ENCODE measurements around the gene NDUFB2.
"Not testable (repeated sequence)": the region's sequence is repeated elsewhere in the genome, so short reads cannot be mapped to it uniquely, and the experiment has no call there.

NDUFB2 gene

DNA sequence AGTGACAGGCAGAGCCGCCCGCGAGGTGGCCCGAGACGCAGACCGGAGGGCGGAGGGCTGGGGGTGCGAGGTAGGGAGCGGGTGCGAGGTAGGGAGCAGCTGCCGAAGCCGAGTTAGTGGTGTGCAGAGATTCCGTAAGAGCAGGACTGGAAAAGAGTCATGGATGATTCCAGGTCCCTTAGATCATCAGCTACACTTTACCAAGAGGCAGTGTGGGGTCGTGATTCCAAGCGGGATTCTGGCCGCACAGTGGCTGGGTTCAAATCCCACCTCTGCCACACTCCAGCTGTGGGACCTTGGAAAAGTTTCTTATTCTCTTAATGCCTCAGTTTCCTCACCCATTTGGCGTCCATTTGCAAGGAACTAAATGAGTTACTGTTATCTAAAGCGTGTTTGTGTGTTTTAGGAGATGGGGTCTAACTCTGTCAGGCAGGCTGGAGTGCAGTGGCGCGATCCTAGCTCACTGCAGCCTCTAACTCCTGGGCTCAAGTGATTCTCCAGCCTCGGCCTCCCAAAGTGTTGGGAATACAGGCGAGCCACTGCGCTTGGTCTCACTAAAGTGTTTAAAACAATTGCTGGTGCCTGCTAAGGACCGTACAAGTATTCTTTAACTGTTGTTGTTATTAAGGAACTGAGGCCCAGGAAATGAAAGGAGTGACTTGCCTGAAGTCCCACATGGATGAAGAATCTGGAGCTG, 1.1 kb downstream of the NDUFB2 start:
- Histone ChIP-seq H3K9ac (ENCODE audit: low read depth, low read length) (peak overlapping the region; percentile 51), H3K27me3 (ENCODE audit: control insufficient read depth, insufficient read depth, low read length) (no peaks in the 10 kb centered on the region), H3K36me3 (ENCODE audit: control insufficient read depth, insufficient read depth, low read length) (no peaks in the 10 kb centered on the region), H3K9me3 (ENCODE audit: control insufficient read depth, insufficient read depth, low read length) (no peaks in the 10 kb centered on the region), H3K4me1 (ENCODE audit: control insufficient read depth, insufficient read depth, low read length) (no peaks in the 10 kb centered on the region), H3K4me3 (ENCODE audit: low read depth, low read length) (peak overlapping the region; percentile 88)

DNA sequence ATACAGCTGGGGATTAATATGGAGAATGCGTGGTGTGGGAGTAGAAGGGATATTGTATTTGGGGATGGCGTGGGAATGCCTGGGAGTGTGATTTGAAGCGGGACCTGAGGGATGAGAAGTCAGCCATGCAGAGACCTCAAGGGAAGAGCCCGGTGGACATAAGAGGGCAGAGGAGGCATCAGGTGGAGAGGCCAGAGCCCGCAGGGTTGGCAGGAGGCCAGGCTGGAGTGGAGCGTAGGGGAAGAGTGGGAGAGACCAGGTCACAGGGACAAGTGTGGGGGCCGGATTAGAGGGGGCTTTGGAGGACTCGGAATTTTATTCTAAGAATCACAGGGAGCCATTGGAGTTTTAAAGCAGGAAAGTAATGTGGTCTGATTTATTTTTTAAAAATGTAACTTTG, 2.0 kb downstream of the NDUFB2 start:
- no peaks in the 10 kb centered on the region for H3K27me3 ChIP-seq (ENCODE audit: control insufficient read depth, insufficient read depth, low read length)
- H3K4me1 ChIP-seq (ENCODE audit: control insufficient read depth, insufficient read depth, low read length) = no peaks in the 10 kb centered on the region
- H3K9me3 ChIP-seq (ENCODE audit: control insufficient read depth, insufficient read depth, low read length) = no peaks in the 10 kb centered on the region
- no peak overlapping the region for H3K4me3 ChIP-seq (ENCODE audit: low read depth, low read length)
- H3K36me3 ChIP-seq (ENCODE audit: control insufficient read depth, insufficient read depth, low read length) = no peaks in the 10 kb centered on the region
- H3K9ac ChIP-seq (ENCODE audit: low read depth, low read length) = no peak overlapping the region

DNA sequence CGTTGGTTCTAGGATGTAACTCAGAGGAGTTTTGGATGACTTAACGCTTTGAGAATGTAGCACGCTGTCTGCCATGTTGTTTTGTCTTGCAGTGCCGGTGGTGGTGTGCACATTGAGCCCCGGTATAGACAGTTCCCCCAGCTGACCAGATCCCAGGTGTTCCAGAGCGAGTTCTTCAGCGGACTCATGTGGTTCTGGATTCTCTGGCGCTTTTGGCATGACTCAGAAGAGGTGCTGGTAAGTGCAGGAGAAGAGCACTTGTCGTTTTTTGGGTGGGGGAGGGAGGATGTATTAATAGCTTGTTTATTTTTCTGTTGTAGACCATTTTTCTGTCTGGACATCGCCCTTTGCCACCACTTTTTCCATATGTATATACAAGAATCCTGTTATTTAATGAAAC, 6.3 kb downstream of the NDUFB2 start:
- H3K4me3 ChIP-seq (ENCODE audit: low read depth, low read length) = no peak overlapping the region
- no peaks in the 10 kb centered on the region for H3K9me3 ChIP-seq (ENCODE audit: control insufficient read depth, insufficient read depth, low read length)
- no peaks in the 10 kb centered on the region for H3K4me1 ChIP-seq (ENCODE audit: control insufficient read depth, insufficient read depth, low read length)
- H3K9ac ChIP-seq (ENCODE audit: low read depth, low read length) = no peak overlapping the region
- no peaks in the 10 kb centered on the region for H3K27me3 ChIP-seq (ENCODE audit: control insufficient read depth, insufficient read depth, low read length)
- H3K36me3 ChIP-seq (ENCODE audit: control insufficient read depth, insufficient read depth, low read length) = peaks cover 6% of the 10 kb centered on the region

DNA sequence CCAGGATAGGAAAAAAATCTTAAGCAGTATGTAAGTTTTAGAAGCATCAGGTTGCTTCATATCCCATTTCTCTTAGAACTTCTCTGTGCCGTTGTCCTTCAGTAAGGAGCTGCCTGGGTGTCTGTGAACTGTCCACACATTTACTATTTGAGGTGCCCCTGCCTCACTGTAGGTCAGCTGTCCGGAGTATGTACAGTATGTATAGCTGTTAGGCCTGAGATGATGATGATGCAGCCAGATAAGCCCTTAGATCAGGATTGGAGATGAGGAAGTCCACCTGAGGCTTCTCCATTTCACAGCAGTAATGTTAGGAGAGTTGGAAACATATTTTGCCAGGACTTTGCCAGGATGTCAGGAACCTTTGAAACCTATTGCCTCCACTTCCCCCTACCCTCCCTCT, 7.7 kb downstream of the NDUFB2 start:
- no peak overlapping the region for H3K4me3 ChIP-seq (ENCODE audit: low read depth, low read length)
- no peaks in the 10 kb centered on the region for H3K27me3 ChIP-seq (ENCODE audit: control insufficient read depth, insufficient read depth, low read length)
- no peak overlapping the region for H3K9ac ChIP-seq (ENCODE audit: low read depth, low read length)
- peaks cover 6% of the 10 kb centered on the region for H3K36me3 ChIP-seq (ENCODE audit: control insufficient read depth, insufficient read depth, low read length)
- H3K9me3 ChIP-seq (ENCODE audit: control insufficient read depth, insufficient read depth, low read length) = no peaks in the 10 kb centered on the region
- no peaks in the 10 kb centered on the region for H3K4me1 ChIP-seq (ENCODE audit: control insufficient read depth, insufficient read depth, low read length)

DNA sequence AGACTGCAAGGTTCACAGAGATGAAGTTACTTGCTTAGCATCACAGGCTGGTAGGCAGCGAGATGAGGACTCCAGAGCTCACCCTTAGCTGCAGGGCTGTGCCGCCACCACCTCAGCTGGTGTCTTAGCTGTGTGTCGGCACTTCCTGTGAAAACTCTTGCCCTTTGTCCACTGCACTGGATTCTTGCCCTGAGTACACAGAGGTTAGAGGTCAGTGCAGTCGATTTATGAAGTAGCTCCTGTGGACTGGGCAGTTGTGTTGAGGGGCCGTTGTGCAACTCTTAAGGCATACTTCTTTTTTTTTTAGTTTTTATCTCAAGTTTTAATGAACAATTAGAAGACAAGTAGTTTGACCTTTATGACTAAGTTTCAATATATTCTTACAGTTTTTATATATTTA, 10.6 kb downstream of the NDUFB2 start:
- Histone ChIP-seq H3K4me3 (ENCODE audit: low read depth, low read length) (no peak overlapping the region), H3K36me3 (ENCODE audit: control insufficient read depth, insufficient read depth, low read length) (peaks cover 6% of the 10 kb centered on the region), H3K9me3 (ENCODE audit: control insufficient read depth, insufficient read depth, low read length) (no peaks in the 10 kb centered on the region), H3K27me3 (ENCODE audit: control insufficient read depth, insufficient read depth, low read length) (no peaks in the 10 kb centered on the region), H3K9ac (ENCODE audit: low read depth, low read length) (no peak overlapping the region), H3K4me1 (ENCODE audit: control insufficient read depth, insufficient read depth, low read length) (no peaks in the 10 kb centered on the region)

GRCh38 chr7:140708764-140709163, 12.3 kb downstream of the NDUFB2 start:
- H3K4me3 ChIP-seq (ENCODE audit: low read depth, low read length); H3K9me3 ChIP-seq (ENCODE audit: control insufficient read depth, insufficient read depth, low read length); H3K27me3 ChIP-seq (ENCODE audit: control insufficient read depth, insufficient read depth, low read length); H3K4me1 ChIP-seq (ENCODE audit: control insufficient read depth, insufficient read depth, low read length); H3K36me3 ChIP-seq (ENCODE audit: control insufficient read depth, insufficient read depth, low read length); H3K9ac ChIP-seq (ENCODE audit: low read depth, low read length): not testable (repeated sequence)

GRCh38 chr7:140712392-140712791, 15.9 kb downstream of the NDUFB2 start:
- H3K4me3 ChIP-seq (ENCODE audit: low read depth, low read length); H3K9ac ChIP-seq (ENCODE audit: low read depth, low read length); H3K36me3 ChIP-seq (ENCODE audit: control insufficient read depth, insufficient read depth, low read length); H3K27me3 ChIP-seq (ENCODE audit: control insufficient read depth, insufficient read depth, low read length); H3K4me1 ChIP-seq (ENCODE audit: control insufficient read depth, insufficient read depth, low read length); H3K9me3 ChIP-seq (ENCODE audit: control insufficient read depth, insufficient read depth, low read length): not testable (repeated sequence)

DNA sequence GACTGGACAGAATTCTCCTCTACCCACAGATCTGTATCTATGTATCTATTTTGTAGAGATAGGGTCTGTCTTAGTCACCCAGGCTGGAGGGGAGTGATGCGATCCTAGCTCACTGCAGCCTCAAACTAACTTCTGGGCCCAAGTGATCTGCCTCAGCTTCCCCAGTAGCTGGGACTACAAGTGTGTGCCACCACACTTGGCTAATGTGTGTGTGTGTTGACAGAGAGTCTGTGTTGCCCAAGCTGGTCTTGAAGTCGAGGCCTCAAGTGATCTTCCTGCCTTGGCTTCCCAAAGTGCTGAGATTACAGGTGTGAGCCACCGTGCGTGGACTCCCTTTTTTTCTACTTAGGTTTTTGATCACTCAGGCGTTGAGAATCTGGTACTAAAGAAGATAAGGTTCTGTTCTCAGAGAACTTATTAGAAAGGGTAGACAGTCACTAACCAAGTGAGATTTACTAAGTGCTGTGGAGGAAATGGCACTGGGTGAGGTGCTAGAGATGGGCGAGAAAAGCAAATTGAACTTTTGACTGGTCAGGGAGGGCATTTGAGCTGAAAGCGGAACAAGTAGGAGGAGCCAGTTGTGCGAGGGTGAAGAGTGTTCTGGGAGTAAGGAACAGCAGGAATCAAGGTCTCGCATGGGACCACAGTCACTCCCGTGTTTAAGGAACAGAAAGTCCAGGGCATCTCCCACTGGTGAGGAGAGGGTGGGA, 18.0 kb downstream of the NDUFB2 start:
- Histone ChIP-seq H3K9ac (ENCODE audit: low read depth, low read length) (no peak overlapping the region), H3K27me3 (ENCODE audit: control insufficient read depth, insufficient read depth, low read length) (no peaks in the 10 kb centered on the region), H3K9me3 (ENCODE audit: control insufficient read depth, insufficient read depth, low read length) (no peaks in the 10 kb centered on the region), H3K36me3 (ENCODE audit: control insufficient read depth, insufficient read depth, low read length) (no peaks in the 10 kb centered on the region), H3K4me3 (ENCODE audit: low read depth, low read length) (no peak overlapping the region), H3K4me1 (ENCODE audit: control insufficient read depth, insufficient read depth, low read length) (no peaks in the 10 kb centered on the region)

DNA sequence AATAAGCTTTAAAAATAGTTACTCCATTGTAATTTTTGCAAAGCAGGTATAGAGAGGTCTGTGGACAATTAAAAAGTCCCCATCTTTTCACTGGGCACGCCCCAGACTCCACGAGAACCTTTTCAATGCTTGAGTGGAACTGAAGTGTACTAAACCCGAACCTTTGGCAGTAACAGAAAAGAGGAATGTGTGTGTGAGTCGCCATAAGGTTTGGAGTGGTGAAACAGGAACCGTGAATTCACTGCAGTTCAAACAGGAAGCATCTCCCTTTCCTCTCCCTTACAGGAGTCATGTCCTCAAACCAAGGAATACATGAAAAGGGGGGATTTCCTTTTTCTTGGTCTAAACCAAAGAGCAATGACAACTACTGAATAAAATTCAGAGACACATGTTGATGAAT, 23.2 kb downstream of the NDUFB2 start:
- Histone ChIP-seq H3K27me3 (ENCODE audit: control insufficient read depth, insufficient read depth, low read length) (no peaks in the 10 kb centered on the region), H3K9ac (ENCODE audit: low read depth, low read length) (no peak overlapping the region), H3K4me1 (ENCODE audit: control insufficient read depth, insufficient read depth, low read length) (no peaks in the 10 kb centered on the region), H3K4me3 (ENCODE audit: low read depth, low read length) (no peak overlapping the region), H3K9me3 (ENCODE audit: control insufficient read depth, insufficient read depth, low read length) (no peaks in the 10 kb centered on the region), H3K36me3 (ENCODE audit: control insufficient read depth, insufficient read depth, low read length) (no peaks in the 10 kb centered on the region)

DNA sequence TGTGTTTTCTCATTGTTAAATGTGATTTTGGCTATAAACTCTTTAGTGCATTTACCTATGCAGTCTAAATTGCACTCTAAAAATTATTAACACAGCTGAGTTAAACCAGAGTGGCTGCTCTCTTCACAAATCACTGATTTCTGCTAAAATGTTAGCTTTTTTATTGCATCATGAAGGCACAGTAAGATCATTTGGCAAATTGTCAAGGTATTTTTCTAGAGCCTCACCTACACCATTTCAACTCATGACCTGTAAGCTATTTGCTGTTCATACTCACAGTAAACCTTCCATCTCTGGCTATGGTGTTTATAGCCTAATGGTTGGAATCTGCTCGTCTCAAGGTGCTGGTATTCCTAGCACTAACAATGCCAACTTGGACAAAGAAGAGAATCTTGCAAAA, 25.7 kb downstream of the NDUFB2 start:
- no peaks in the 10 kb centered on the region for H3K4me1 ChIP-seq (ENCODE audit: control insufficient read depth, insufficient read depth, low read length)
- no peak overlapping the region for H3K4me3 ChIP-seq (ENCODE audit: low read depth, low read length)
- H3K9me3 ChIP-seq (ENCODE audit: control insufficient read depth, insufficient read depth, low read length) = no peaks in the 10 kb centered on the region
- no peak overlapping the region for H3K9ac ChIP-seq (ENCODE audit: low read depth, low read length)
- no peaks in the 10 kb centered on the region for H3K36me3 ChIP-seq (ENCODE audit: control insufficient read depth, insufficient read depth, low read length)
- no peaks in the 10 kb centered on the region for H3K27me3 ChIP-seq (ENCODE audit: control insufficient read depth, insufficient read depth, low read length)

DNA sequence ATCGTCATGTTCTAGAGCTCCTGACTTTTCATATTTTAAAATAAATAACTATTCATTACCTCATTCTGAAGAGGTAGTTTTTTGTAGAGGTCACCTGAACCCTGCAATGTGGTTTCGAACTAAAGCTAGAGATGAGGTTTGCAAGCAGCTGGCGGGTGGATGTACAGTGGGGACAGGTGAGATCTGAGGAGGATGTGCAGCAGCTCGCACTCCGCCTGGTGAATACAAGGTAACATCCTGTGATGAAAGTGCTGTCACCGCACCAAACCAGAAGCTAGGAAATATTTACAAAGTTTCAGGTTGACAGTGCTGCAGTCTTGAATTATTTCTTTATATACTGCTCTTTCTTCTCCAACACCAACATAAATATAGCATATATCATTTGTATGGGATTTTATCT, 26.5 kb downstream of the NDUFB2 start:
- H3K9ac ChIP-seq (ENCODE audit: low read depth, low read length) = no peak overlapping the region
- H3K27me3 ChIP-seq (ENCODE audit: control insufficient read depth, insufficient read depth, low read length) = no peaks in the 10 kb centered on the region
- no peaks in the 10 kb centered on the region for H3K4me1 ChIP-seq (ENCODE audit: control insufficient read depth, insufficient read depth, low read length)
- no peaks in the 10 kb centered on the region for H3K36me3 ChIP-seq (ENCODE audit: control insufficient read depth, insufficient read depth, low read length)
- no peaks in the 10 kb centered on the region for H3K9me3 ChIP-seq (ENCODE audit: control insufficient read depth, insufficient read depth, low read length)
- H3K4me3 ChIP-seq (ENCODE audit: low read depth, low read length) = no peak overlapping the region

GRCh38 chr7:140723574-140723973, 27.1 kb downstream of the NDUFB2 start:
- Histone ChIP-seq H3K9me3 (ENCODE audit: control insufficient read depth, insufficient read depth, low read length) (no peaks in the 10 kb centered on the region), H3K4me1 (ENCODE audit: control insufficient read depth, insufficient read depth, low read length) (no peaks in the 10 kb centered on the region), H3K27me3 (ENCODE audit: control insufficient read depth, insufficient read depth, low read length) (no peaks in the 10 kb centered on the region), H3K9ac (ENCODE audit: low read depth, low read length) (no peak overlapping the region), H3K4me3 (ENCODE audit: low read depth, low read length) (no peak overlapping the region), H3K36me3 (ENCODE audit: control insufficient read depth, insufficient read depth, low read length) (no peaks in the 10 kb centered on the region)
